Measurements from ENCODE around the gene GPR21.

GPR21 gene

GRCh38 chr9:123033352-123033751 is at the start of gene GPR21:
TSS of gene GPR21 (plus strand) at chr9:123033667. CDS start at chr9:123034567, 900 bp downstream.
- no peak within 1 kb of the TSS for H3K4me3 Mint-ChIP-seq
- no peaks in the 10 kb centered on the region for H3K27me3 Mint-ChIP-seq
- H3K27ac Mint-ChIP-seq: no peak within 1 kb of the TSS
- no peak for ATAC-seq
- H3K9me3 Mint-ChIP-seq: no peaks in the 10 kb centered on the region
- H3K36me3 Mint-ChIP-seq: peaks cover 60% of the 10 kb centered on the region
- H3K4me1 Mint-ChIP-seq: peaks cover 22% of the 10 kb centered on the region

GRCh38 chr9:122986010-122986409 is 47.5 kb upstream of the GPR21 start:
- Mint-ChIP-seq H3K27me3 (no peaks in the 10 kb centered on the region), H3K4me3 (no peak overlapping the region)
- no peak for ATAC-seq

GRCh38 chr9:122988141-122988540 is 45.3 kb upstream of the GPR21 start:
- no peak overlapping the region for H3K27ac Mint-ChIP-seq
- ATAC-seq: no peak
- H3K9me3 Mint-ChIP-seq: no peaks in the 10 kb centered on the region
- H3K27me3 Mint-ChIP-seq: no peaks in the 10 kb centered on the region
- H3K4me3 Mint-ChIP-seq: no peak overlapping the region
- H3K36me3 Mint-ChIP-seq: peaks cover 11% of the 10 kb centered on the region
- peaks cover 13% of the 10 kb centered on the region for H3K4me1 Mint-ChIP-seq

More at GRCh38 chr9:122986010-122986409, 47.5 kb upstream of the GPR21 start:
- H3K36me3 Mint-ChIP-seq: peaks cover 11% of the 10 kb centered on the region
- peaks cover 13% of the 10 kb centered on the region for H3K4me1 Mint-ChIP-seq
- H3K27ac Mint-ChIP-seq: peak overlapping the region; percentile 14
- no peaks in the 10 kb centered on the region for H3K9me3 Mint-ChIP-seq

GRCh38 chr9:122988920-122989621 is 44.4 kb upstream of the GPR21 start:
- Mint-ChIP-seq H3K27me3 (no peaks in the 10 kb centered on the region), H3K4me3 (no peak overlapping the region), H3K4me1 (peaks cover 13% of the 10 kb centered on the region), H3K9me3 (no peaks in the 10 kb centered on the region), H3K36me3 (peaks cover 11% of the 10 kb centered on the region), H3K27ac (peak overlapping the region; percentile 55)
- no peak for ATAC-seq

GRCh38 chr9:122991370-122991830 is 42.1 kb upstream of the GPR21 start:
- ATAC-seq: peak; percentile 57
- Mint-ChIP-seq H3K4me1 (no peaks in the 10 kb centered on the region), H3K27ac (no peak overlapping the region), H3K27me3 (no peaks in the 10 kb centered on the region), H3K36me3 (peaks cover 1% of the 10 kb centered on the region), H3K4me3 (no peak overlapping the region), H3K9me3 (no peaks in the 10 kb centered on the region)

GRCh38 chr9:122996586-122996985 is 36.9 kb upstream of the GPR21 start:
- Mint-ChIP-seq H3K4me3 (no peak overlapping the region), H3K27me3 (no peaks in the 10 kb centered on the region), H3K4me1 (no peaks in the 10 kb centered on the region), H3K9me3 (no peaks in the 10 kb centered on the region), H3K27ac (no peak overlapping the region), H3K36me3 (peaks cover 39% of the 10 kb centered on the region)
- no peak for ATAC-seq

- ATAC-seq: no peak
- no peak overlapping the region for H3K27ac Mint-ChIP-seq
- H3K4me1 Mint-ChIP-seq: no peaks in the 10 kb centered on the region
- H3K36me3 Mint-ChIP-seq: peaks cover 44% of the 10 kb centered on the region
- H3K9me3 Mint-ChIP-seq: no peaks in the 10 kb centered on the region
- no peak overlapping the region for H3K4me3 Mint-ChIP-seq
- no peaks in the 10 kb centered on the region for H3K27me3 Mint-ChIP-seq
Observed at GRCh38 chr9:122998448-122998847, 35.0 kb upstream of the GPR21 start.

- ATAC-seq: no peak
- Mint-ChIP-seq H3K27ac (no peak overlapping the region), H3K9me3 (no peaks in the 10 kb centered on the region), H3K4me1 (no peaks in the 10 kb centered on the region), H3K27me3 (no peaks in the 10 kb centered on the region), H3K36me3 (peaks cover 50% of the 10 kb centered on the region), H3K4me3 (no peak overlapping the region)
Observed at GRCh38 chr9:123000371-123001068, 32.9 kb upstream of the GPR21 start.

GRCh38 chr9:123002754-123003153 is 30.7 kb upstream of the GPR21 start:
- H3K4me3 Mint-ChIP-seq: no peak overlapping the region
- no peaks in the 10 kb centered on the region for H3K9me3 Mint-ChIP-seq
- no peaks in the 10 kb centered on the region for H3K4me1 Mint-ChIP-seq
- H3K36me3 Mint-ChIP-seq: peaks cover 48% of the 10 kb centered on the region
- ATAC-seq: no peak
- H3K27ac Mint-ChIP-seq: no peak overlapping the region
- H3K27me3 Mint-ChIP-seq: no peaks in the 10 kb centered on the region

- Mint-ChIP-seq H3K9me3 (no peaks in the 10 kb centered on the region), H3K36me3 (peaks cover 46% of the 10 kb centered on the region)
Observed at GRCh38 chr9:123003466-123003865, 30.0 kb upstream of the GPR21 start.

GRCh38 chr9:123005964-123006363 is 27.5 kb upstream of the GPR21 start:
- H3K9me3 Mint-ChIP-seq: no peaks in the 10 kb centered on the region
- peaks cover 28% of the 10 kb centered on the region for H3K36me3 Mint-ChIP-seq
- no peaks in the 10 kb centered on the region for H3K27me3 Mint-ChIP-seq
- no peak for ATAC-seq
- H3K4me1 Mint-ChIP-seq: no peaks in the 10 kb centered on the region
- no peak overlapping the region for H3K27ac Mint-ChIP-seq
- H3K4me3 Mint-ChIP-seq: no peak overlapping the region

More at GRCh38 chr9:123003466-123003865, 30.0 kb upstream of the GPR21 start:
- no peak overlapping the region for H3K27ac Mint-ChIP-seq
- H3K4me1 Mint-ChIP-seq: no peaks in the 10 kb centered on the region
- H3K27me3 Mint-ChIP-seq: no peaks in the 10 kb centered on the region
- ATAC-seq: no peak
- no peak overlapping the region for H3K4me3 Mint-ChIP-seq

- Mint-ChIP-seq H3K27me3 (no peaks in the 10 kb centered on the region), H3K9me3 (no peaks in the 10 kb centered on the region), H3K36me3 (peaks cover 40% of the 10 kb centered on the region), H3K27ac (no peak overlapping the region), H3K4me3 (no peak overlapping the region), H3K4me1 (no peaks in the 10 kb centered on the region)
- no peak for ATAC-seq
Observed at GRCh38 chr9:123007269-123007668, 26.2 kb upstream of the GPR21 start.

- no peak for ATAC-seq
- Mint-ChIP-seq H3K27me3 (no peaks in the 10 kb centered on the region), H3K4me3 (no peak overlapping the region), H3K9me3 (no peaks in the 10 kb centered on the region), H3K36me3 (peaks cover 50% of the 10 kb centered on the region), H3K27ac (no peak overlapping the region), H3K4me1 (no peaks in the 10 kb centered on the region)
Observed at GRCh38 chr9:123008909-123009308, 24.6 kb upstream of the GPR21 start.

- H3K9me3 Mint-ChIP-seq: no peaks in the 10 kb centered on the region
- H3K27ac Mint-ChIP-seq: no peak overlapping the region
- H3K4me1 Mint-ChIP-seq: no peaks in the 10 kb centered on the region
- no peak for ATAC-seq
- H3K36me3 Mint-ChIP-seq: peaks cover 53% of the 10 kb centered on the region
- no peak overlapping the region for H3K4me3 Mint-ChIP-seq
- H3K27me3 Mint-ChIP-seq: no peaks in the 10 kb centered on the region
Observed at GRCh38 chr9:123011380-123011779, 22.1 kb upstream of the GPR21 start.

- Mint-ChIP-seq H3K9me3 (no peaks in the 10 kb centered on the region), H3K27ac (no peak overlapping the region), H3K36me3 (peaks cover 54% of the 10 kb centered on the region), H3K27me3 (no peaks in the 10 kb centered on the region), H3K4me1 (no peaks in the 10 kb centered on the region), H3K4me3 (no peak overlapping the region)
- ATAC-seq: no peak
Observed at GRCh38 chr9:123011878-123012528, 21.5 kb upstream of the GPR21 start.
